Mucosa of rectum (tissue), 2 donors: ENCODE results near the gene RAB43.

Source experiments
- H3K27ac ChIP-seq, 2 donors: one replicate each; pipeline ENCODE4 v1.7.0; 2013; ENCODE audit warnings: inconsistent platforms in 2 of 2, low read depth in 2 of 2, low read length in 2 of 2
- H3K27me3 ChIP-seq, 2 donors: one replicate each; pipeline ENCODE4 v1.7.0; 2013; ENCODE audit warnings: low read length in 2 of 2; ENCODE audit not compliant: control insufficient read depth in 2 of 2, insufficient read depth in 2 of 2
- H3K36me3 ChIP-seq, 2 donors: one replicate each; pipeline ENCODE4 v1.7.0; 2013; ENCODE audit warnings: low read length in 2 of 2; ENCODE audit not compliant: control insufficient read depth in 2 of 2, insufficient read depth in 2 of 2
- H3K4me1 ChIP-seq, 2 donors: one replicate each; pipeline ENCODE4 v1.7.0; 2013; ENCODE audit warnings: low read length in 2 of 2, mild to moderate bottlenecking in 1 of 2; ENCODE audit not compliant: control insufficient read depth in 2 of 2, insufficient read depth in 2 of 2
- H3K4me3 ChIP-seq, 2 donors: one replicate each; pipeline ENCODE4 v1.7.0; 2013; ENCODE audit warnings: low read length in 2 of 2
- H3K9ac ChIP-seq, 2 donors: one replicate each; pipeline ENCODE4 v1.7.0; 2013; ENCODE audit warnings: low read length in 2 of 2, low read depth in 1 of 2, mild to moderate bottlenecking in 1 of 2
- H3K9me3 ChIP-seq, 2 donors: one replicate each; pipeline ENCODE4 v1.7.0; 2013; ENCODE audit warnings: low read length in 2 of 2; ENCODE audit not compliant: control insufficient read depth in 2 of 2
- donor health status: healthy.
- donor health status: Normal muscosa, but diverticular disease.

The RAB43 gene

DNA sequence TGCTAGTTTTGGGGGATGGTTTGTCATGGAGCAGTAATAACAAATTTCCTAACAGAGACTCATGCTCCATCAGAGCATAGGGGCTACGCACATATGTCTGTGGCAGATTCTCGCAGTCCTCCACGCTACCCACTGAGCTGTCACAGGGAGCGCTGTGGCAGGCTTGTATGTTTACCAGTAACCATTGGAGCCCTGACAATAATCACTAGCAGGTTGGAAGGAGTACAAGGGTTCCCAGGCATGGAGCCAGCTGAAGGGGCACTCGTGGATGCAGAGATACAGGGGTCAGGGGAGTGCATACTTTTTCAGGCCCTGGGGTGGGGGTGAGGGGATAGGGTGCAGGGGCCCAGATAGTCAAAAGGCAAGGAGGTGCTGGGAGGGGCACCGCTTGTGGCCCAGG lies 68.9 kb downstream of the RAB43 start:
- Histone ChIP-seq H3K9me3 (no peaks in the 10 kb centered on the region), H3K4me3 (no peak overlapping the region), H3K36me3 (no peaks in the 10 kb centered on the region), H3K27me3 (no peaks in the 10 kb centered on the region), H3K9ac (peak overlapping the region; percentile 60 to 76), H3K27ac (peak overlapping the region; percentile 86 to 95), H3K4me1 (peaks cover 47 to 65% of the 10 kb centered on the region in 2 donors)

DNA sequence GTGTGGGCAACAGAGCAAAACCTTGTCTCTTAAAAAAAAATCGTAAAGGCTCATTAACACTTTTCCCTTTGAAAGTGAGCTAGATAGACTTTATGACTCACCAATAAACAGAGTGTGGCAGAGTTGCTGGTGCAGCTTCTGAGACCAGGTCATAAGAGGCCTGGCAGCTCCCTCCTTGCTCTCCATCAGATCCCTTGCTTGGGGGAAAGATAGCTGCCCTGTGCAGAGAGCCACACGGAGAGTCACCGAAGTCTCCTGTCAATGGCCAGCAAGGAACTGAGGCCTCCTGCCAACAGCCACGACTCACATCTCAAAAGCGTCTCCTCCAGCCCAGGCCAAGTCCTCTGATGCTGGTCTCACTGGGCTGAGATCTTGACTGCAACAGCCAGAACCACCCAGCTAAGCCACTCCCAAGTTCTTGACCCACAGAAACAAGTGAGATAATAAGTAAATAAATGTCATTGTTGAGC lies 69.7 kb downstream of the RAB43 start:
- H3K9me3 ChIP-seq: no peaks in the 10 kb centered on the region
- H3K4me1 ChIP-seq: peaks cover 45 to 61% of the 10 kb centered on the region in 2 donors
- peak overlapping the region; percentile 86 to 95 for H3K27ac ChIP-seq
- no peaks in the 10 kb centered on the region for H3K27me3 ChIP-seq
- peak overlapping the region; percentile 5 to 38 for H3K4me3 ChIP-seq
- peak overlapping the region; percentile 15 to 60 for H3K9ac ChIP-seq
- H3K36me3 ChIP-seq: peaks cover 0 to 3% of the 10 kb centered on the region in 2 donors

DNA sequence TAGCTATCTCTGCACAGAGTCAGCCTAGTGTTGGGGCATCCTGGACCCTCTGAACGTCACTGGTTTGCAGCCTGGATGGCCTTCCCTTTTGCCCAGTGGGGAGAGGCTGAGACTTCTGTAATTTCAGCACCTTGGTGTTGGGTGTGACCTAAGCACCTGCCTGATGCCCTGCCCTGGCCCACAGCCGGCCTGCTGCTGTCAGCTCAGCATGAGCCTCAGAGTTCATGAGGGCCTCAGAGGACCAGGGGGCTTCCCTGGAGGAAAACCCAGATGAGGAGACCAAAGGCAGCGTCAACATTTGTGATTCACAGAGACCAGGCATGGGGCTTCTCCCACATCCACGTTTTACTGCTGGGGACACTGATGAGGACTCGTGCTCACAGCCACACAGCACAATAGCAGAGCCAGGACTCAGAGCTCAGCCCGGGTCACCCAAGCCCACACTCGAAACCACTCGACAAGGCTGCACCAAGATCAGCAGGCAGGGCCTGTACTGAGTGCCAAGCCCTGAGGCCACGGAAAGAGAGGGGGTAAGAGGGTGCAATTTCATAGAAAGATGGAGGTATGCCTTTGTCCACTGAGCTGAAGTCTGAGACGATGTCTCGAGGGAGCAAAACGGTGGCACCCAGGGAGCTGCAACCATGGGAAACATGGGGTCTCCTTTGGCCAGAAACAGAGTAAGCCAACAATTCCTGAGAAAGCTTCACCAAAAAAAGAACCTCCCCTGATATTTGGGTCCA lies 70.9 kb downstream of the RAB43 start:
- no peaks in the 10 kb centered on the region for H3K9me3 ChIP-seq
- H3K9ac ChIP-seq: peak overlapping the region; percentile 2
- H3K4me1 ChIP-seq: peaks cover 34 to 50% of the 10 kb centered on the region in 2 donors
- peaks cover 0 to 3% of the 10 kb centered on the region in 2 donors for H3K36me3 ChIP-seq
- peak overlapping the region; percentile 86 to 95 for H3K27ac ChIP-seq
- H3K27me3 ChIP-seq: no peaks in the 10 kb centered on the region
- H3K4me3 ChIP-seq: no peak overlapping the region

DNA sequence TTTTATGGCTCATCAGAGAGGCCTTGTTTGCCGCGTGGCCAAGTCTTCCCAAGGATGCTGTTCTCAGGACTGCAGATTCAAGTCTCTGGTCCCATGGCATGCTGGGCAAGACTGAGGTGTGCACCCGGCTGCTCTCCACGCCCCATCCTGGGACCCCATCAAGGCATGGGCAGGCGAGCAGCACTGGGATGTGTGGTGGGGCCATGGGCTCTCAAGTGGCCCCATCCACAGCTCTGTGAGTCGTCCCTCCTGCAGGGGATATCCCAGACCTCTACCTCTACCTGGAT lies 74.1 kb downstream of the RAB43 start:
- Histone ChIP-seq H3K4me1 (peaks cover 15 to 23% of the 10 kb centered on the region in 2 donors), H3K27me3 (no peaks in the 10 kb centered on the region), H3K9me3 (no peaks in the 10 kb centered on the region), H3K36me3 (peaks cover 0 to 3% of the 10 kb centered on the region in 2 donors), H3K27ac (no peak overlapping the region), H3K9ac (no peak overlapping the region), H3K4me3 (no peak overlapping the region)

DNA sequence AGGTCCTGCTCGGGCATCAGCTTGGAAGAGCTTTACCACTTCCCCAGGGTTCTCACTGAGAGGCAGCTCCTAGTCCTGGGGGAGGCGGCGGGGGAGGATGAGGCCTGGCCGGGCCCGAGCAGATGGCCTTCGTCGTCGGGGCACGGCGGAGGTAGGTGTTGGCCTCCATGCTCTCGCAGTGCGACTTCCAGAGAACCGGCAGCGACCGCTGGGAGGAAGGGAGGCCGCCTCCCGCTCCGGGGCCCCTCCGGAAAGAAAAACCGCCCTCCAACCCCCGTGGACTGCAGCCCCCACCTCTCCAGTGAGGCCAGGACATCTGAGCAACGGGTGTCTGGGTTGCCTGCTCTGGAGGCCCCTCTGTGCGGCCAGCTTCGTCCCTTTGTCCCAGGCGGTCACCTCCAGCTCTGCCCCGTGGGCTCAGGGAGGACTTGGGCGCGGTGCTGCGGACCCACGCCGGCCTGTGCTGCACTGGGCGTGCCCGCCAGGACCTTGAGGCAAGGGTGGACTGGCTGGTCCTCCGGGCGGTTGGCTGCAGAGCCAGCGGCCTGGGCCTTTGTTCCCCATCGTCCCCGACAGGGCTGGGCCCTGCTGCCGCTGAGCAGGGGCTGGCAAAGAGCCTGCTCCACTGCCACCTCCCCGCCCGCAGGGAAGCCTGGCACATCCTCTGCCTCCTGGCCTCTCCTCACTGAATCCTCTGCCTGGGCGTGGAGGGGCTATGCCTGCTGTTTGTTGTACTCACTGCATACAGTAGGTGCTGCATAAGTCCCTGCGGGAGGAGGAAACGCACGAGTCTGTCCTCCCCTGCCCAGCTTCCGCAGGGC lies 74.7 kb downstream of the RAB43 start:
- Histone ChIP-seq H3K9me3 (no peaks in the 10 kb centered on the region), H3K27ac (no peak overlapping the region), H3K27me3 (no peaks in the 10 kb centered on the region), H3K4me3 (no peak overlapping the region), H3K36me3 (peaks cover 0 to 3% of the 10 kb centered on the region in 2 donors), H3K9ac (no peak overlapping the region), H3K4me1 (peaks cover 10 to 17% of the 10 kb centered on the region in 2 donors)

DNA sequence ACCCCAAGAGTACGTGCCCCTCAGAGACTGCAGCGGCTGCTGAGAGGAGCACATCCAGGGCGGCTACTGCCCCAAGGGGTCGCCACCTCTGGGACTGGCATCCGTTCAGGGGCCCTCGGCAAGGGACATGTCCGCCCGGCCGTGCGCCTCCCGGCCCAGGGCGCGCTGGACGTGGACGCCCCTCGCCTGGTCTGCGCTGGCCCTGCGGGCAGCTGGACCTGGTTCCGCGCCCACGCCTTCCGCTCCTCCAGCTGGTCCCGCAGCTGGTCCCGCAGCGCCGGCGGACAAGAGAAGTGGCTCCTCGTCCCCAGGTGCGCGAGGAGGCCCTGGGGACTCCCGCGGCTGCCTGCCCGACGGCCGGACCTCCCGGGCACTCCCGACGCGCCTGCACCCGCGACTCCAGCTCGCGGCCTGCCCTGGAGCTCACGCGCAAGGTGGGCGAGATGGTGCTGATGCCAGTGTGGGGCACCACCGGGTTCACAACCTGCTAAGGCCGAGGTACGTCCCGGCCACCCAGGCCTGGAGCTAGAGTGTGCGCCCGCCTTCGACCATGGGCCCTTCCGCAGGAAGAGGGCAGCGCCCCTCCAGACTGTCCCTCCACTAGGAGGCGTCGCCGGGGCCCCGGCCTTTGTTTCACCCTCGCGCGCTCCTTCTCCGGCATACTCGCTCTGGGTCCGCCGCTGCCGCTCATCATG lies 75.4 kb downstream of the RAB43 start:
- Histone ChIP-seq H3K27ac (no peak overlapping the region), H3K27me3 (no peaks in the 10 kb centered on the region), H3K9ac (no peak overlapping the region), H3K36me3 (peaks cover 0 to 3% of the 10 kb centered on the region in 2 donors), H3K4me3 (no peak overlapping the region), H3K4me1 (peaks cover 8 to 10% of the 10 kb centered on the region in 2 donors), H3K9me3 (no peaks in the 10 kb centered on the region)

DNA sequence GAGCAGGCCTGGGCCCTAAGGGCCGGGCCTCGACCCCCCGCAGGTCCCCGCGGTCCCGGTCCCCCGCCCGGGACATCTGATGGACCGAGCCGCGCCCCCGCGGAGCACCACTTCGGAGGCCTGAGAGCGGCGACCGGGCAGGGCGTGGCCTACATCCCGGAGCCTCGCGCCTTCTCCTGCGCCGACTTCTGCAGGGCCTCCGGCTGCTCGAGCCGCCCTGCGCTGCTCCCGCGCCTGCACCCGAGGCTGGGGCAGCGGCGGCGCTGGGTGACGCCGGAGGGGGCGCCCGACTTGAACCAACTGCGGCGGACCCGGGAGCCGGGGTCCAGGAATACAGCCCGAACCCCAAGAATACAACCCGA lies 75.9 kb downstream of the RAB43 start:
- Histone ChIP-seq H3K27ac (no peak overlapping the region), H3K4me1 (peaks cover 4% of the 10 kb centered on the region in 2 donors), H3K36me3 (peaks cover 0 to 3% of the 10 kb centered on the region in 2 donors), H3K27me3 (no peaks in the 10 kb centered on the region), H3K9ac (no peak overlapping the region), H3K4me3 (no peak overlapping the region), H3K9me3 (no peaks in the 10 kb centered on the region)

DNA sequence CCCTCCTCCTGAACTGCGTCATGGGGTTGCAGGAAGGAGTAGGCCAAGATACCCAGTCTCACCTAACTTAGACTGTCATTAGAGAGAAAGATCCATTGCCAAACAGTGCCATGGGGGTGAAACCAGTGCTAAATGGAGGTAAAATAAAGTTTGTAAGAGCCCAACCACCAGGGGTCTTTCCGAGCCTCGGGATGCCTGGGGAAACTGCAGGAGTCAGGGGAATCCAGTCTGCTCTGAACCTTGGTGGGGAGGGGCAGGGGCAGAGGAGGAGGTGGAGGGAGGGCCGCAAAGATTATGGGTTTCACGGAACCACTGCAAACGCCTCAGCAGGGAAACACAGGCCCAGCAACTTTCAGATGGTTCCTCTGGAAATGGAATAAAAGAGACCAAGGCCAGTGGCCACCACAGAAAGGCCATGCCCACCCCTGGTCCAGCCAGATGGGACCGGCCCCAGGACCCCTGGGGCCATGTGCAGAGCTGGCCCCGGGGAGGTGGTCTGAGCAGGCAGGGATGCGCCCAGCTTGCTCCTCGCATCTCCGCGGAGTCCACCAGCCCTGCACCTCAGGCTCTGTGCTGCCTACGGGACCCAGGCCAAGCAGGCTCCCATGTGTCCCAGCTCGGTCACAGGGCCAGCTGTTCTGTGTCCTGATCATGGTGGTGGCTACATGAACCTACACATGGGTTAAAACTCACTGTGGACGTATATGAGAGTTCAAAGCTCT lies 80.9 kb downstream of the RAB43 start:
- H3K27ac ChIP-seq: no peak overlapping the region
- no peak overlapping the region for H3K4me3 ChIP-seq
- no peak overlapping the region for H3K9ac ChIP-seq
- H3K4me1 ChIP-seq: peaks cover 0 to 3% of the 10 kb centered on the region in 2 donors
- H3K9me3 ChIP-seq: no peaks in the 10 kb centered on the region
- no peaks in the 10 kb centered on the region for H3K27me3 ChIP-seq
- no peaks in the 10 kb centered on the region for H3K36me3 ChIP-seq

DNA sequence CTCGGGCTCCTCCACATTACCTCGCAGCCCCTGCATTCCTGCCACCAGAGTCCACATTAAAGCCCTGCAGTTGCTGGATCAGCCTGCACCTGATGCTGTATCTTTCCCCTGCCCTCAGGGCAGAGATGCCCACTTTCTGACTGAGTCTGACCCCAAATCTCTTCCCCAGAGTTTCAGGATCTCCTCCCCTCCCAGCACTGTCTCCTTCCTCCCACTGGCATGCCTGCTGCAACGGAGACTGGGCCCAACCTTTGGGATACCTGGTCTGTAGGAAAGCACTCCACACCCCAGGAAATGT lies 81.6 kb downstream of the RAB43 start:
- Histone ChIP-seq H3K4me1 (peaks cover 0 to 3% of the 10 kb centered on the region in 2 donors), H3K9ac (no peak overlapping the region), H3K9me3 (no peaks in the 10 kb centered on the region), H3K4me3 (no peak overlapping the region), H3K36me3 (no peaks in the 10 kb centered on the region), H3K27ac (no peak overlapping the region), H3K27me3 (no peaks in the 10 kb centered on the region)
